Smooth muscle cell of trachea (primary cell): ENCODE measurements around the gene STEAP3. TPM values are rescaled to one million over a fixed set of nuclear protein-coding genes. Genes with fewer than 3 reads are reported as not detected.

Source experiments
- total RNA-seq: library from RNA; depleted of rRNA; stranded (reverse); fragments of >200 nt; gene quantifications from 2 replicates; pipeline ENCODE4 v1.2.1, GENCODE V29; 2014

STEAP3 gene, protein sequence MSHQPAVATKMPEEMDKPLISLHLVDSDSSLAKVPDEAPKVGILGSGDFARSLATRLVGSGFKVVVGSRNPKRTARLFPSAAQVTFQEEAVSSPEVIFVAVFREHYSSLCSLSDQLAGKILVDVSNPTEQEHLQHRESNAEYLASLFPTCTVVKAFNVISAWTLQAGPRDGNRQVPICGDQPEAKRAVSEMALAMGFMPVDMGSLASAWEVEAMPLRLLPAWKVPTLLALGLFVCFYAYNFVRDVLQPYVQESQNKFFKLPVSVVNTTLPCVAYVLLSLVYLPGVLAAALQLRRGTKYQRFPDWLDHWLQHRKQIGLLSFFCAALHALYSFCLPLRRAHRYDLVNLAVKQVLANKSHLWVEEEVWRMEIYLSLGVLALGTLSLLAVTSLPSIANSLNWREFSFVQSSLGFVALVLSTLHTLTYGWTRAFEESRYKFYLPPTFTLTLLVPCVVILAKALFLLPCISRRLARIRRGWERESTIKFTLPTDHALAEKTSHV
- 25.6 and 34.6 TPM in 2 replicates for total RNA-seq

DNA sequence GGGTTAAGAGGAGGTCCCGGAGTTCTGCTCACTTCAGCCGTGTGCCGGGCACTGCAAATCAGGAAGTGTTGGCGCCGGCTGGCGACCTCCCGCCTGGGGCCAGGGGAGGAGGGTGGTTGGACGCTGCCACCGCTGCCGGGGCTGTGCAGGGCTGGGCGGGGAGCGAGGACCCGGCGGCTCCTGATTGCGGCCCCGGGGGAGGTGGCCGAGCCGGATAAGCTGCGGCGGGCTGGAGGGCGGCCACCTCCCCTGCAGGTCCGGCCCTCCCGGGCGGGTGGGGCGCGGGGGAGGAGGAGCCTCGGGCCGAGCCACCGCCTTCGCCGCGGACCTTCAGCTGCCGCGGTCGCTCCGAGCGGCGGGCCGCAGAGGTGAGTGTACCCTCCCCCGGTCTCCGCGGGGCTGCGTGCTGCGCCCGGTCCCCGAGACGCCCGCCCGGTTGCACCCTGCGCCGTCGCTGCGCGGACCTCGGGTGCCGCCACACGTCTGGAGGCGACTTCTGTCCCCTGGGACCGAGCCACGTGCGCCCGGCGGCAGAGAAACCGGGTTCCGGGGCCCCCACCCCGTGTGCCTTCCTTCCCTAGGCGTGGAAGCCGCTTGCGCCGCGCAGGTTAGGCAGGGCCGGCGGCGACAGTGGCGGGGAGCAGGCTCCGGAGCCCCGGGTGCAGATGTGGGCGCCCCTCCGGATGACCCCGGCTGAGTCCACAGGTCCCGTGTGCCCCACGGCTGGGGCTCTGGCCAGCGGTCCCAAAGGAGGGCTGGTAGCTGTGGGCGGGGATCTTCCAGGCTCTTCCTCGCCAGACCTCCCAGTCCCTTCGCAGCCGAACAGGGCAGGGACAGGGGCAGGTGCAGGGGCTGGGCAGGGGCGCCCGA is at the start of gene STEAP3:
STEAP3 (plus strand) TSS at position 314 of the 870 bp plus-strand sequence. CDS start 7,179 bp downstream, outside the sequence.

Other genes starting within 250 kb of the STEAP3 start
- gene C1QL2, start 65.1 kb upstream of the STEAP3 start, total RNA-seq = not detected in 2 replicates
- gene C2orf76, start 143.0 kb downstream of the STEAP3 start, total RNA-seq = 10.9 and 12.8 TPM in 2 replicates
- gene DBI, start 143.1 kb downstream of the STEAP3 start, total RNA-seq = 72.1 and 160 TPM in 2 replicates
- gene TMEM37, start 208.0 kb downstream of the STEAP3 start, total RNA-seq = 0.44 and 1.5 TPM in 2 replicates